ENCODE measurements around the gene ACAT2. TPM values are rescaled to one million over a fixed set of nuclear protein-coding genes. Genes with fewer than 3 reads are reported as not detected.
"Not testable (repeated sequence)": the region's sequence is repeated elsewhere in the genome, so short reads cannot be mapped to it uniquely, and the experiment has no call there.

ACAT2 gene
- polyA plus RNA-seq (ENCODE audit: insufficient read length in 4 of 4): 10 to 100 TPM; 33.7 to 56.3 (median 44.9) TPM

DNA sequence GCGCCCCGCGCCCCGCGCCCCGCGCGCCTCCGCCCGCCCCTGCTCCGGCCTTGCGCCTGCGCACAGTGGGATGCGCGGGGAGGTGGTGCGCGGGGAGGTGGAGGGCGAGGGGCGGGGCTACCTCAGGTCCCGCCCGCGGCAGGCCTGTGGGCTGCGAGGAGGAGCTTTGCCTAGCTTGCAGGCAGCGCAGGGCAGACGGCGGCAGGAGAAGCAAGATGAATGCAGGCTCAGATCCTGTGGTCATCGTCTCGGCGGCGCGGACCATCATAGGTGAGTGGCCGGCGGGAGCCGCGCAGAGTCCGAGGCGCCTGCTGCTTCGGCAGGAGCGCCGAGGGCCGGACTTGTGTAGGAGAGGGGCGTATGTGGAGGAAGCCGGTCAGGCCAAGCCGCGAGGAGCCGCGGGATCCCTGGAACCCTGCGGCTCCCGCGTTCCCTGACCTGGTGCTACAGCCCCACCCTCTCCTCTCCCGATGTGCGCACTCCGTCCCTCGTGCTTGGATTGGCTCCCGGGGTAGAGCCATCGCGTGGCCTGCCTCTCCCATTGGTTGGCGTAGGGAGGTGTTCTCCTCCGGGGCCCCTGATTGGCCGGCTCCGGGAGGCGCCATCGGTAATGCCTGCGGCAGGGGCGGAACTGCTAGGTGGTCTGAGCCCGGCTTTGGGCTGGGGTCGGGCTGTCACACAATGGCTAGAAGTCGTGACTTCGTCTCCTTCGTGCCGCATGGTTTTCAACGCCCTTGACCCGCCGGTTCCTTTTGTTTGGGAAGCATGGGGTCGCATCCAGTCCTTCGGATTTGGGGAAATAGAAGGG is at the start of gene ACAT2:
Gene ACAT2, plus strand, starts transcription at position 173 of the 808 bp plus-strand sequence. Its CDS starts 43 bp downstream, at position 216.
- peak; percentile 80 to 89 (median 86) for DNase-seq (ENCODE audit: low read depth in 4 of 4, low spot score in 3 of 4)

GRCh38 chr6:159712389-159712788 is 49.5 kb upstream of the ACAT2 start:
- not testable (repeated sequence) for DNase-seq (ENCODE audit: low read depth in 4 of 4, low spot score in 3 of 4)

- no peak for DNase-seq (ENCODE audit: low read depth in 4 of 4, low spot score in 3 of 4)
Measured at GRCh38 chr6:159713984-159714383, 47.9 kb upstream of the ACAT2 start.

DNA sequence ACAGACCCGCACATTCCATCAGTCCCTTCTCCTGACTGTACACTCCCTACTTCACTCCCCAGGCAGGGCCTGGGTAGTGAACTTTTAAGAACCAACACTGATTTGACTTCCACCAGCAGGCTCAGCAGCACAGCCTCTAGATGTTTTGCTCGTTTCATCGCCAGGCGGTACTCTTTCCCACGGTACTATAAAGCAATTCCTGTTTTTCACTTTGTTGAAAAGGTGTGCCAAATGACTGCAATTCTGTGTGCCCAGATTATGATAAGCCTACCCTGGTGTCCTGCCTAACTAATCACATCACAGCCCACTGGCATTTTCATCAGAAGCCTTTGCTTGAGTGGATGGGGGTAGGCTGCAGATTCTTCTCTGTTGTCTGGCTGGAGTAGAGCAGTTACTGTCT is 47.4 kb upstream of the ACAT2 start:
- DNase-seq (ENCODE audit: low read depth in 4 of 4, low spot score in 3 of 4): no peak

- no peak for DNase-seq (ENCODE audit: low read depth in 4 of 4, low spot score in 3 of 4)
Measured at GRCh38 chr6:159715166-159715565, 46.7 kb upstream of the ACAT2 start.

DNA sequence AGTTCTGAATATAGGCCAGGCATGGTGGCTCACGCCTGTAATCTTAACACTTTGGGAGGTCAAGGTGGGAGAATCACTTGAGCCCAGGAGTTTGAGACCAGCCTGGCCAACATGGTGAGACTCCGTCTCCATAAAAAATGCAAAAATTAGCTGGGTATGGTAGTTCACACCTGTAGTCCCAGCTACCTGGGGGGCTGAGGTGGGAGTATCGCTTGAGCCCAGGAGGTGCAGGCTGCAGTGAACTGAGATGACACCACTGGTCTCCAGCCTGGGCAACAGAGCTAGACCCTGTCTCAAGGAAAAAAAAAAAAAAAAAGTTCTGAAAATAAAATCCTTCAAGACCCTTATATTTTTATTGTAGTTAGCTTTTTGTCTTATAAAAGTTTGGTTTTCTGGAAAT is 46.2 kb upstream of the ACAT2 start:
- no peak for DNase-seq (ENCODE audit: low read depth in 4 of 4, low spot score in 3 of 4)

GRCh38 chr6:159716247-159717096 is 45.4 kb upstream of the ACAT2 start:
- no peak for DNase-seq (ENCODE audit: low read depth in 4 of 4, low spot score in 3 of 4)

- no peak for DNase-seq (ENCODE audit: low read depth in 4 of 4, low spot score in 3 of 4)
Measured at GRCh38 chr6:159718634-159719033, 43.2 kb upstream of the ACAT2 start.

DNA sequence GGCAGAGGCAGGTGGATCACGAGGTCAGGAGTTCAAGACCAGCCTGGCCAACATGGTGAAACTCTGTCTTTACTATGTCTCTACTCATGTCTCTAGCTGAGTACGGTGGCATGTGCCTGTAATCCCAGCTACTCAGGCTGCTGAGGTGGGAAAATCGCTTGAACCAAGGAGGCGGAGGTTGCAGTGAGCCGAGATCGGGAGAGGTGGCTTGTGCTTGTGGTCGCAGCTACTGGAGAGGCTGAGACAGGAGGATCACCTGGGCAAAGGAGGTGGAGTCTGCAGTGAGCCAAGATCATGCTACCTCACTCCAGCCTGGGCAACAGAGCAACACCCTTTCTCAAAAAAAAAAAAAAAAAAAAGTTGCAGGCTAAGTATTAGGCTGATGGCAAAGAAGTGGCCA is 42.6 kb upstream of the ACAT2 start:
- no peak for DNase-seq (ENCODE audit: low read depth in 4 of 4, low spot score in 3 of 4)

GRCh38 chr6:159720708-159721107 is 41.1 kb upstream of the ACAT2 start:
- no peak for DNase-seq (ENCODE audit: low read depth in 4 of 4, low spot score in 3 of 4)

- DNase-seq (ENCODE audit: low read depth in 4 of 4, low spot score in 3 of 4): not testable (repeated sequence)
Measured at GRCh38 chr6:159721981-159722380, 39.9 kb upstream of the ACAT2 start.

DNA sequence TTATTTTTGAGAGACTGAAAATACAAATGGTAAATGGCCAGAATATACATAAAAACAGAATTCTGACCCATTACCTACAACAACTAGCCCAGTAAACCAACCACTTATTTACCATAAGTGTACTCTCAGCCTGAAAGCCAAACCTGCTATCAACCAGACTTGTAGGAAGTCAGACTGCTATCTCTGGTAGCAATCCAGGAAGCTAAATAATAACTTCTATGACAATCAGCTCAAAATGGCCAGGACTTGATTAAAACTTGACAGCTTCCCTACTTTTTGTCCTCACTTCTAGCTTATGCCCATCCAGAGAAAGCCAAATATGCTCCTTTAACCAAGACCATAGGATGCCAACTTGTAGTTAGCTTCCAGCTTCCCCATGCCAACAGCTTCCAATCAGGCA is 39.2 kb upstream of the ACAT2 start:
- DNase-seq (ENCODE audit: low read depth in 4 of 4, low spot score in 3 of 4): no peak

- DNase-seq (ENCODE audit: low read depth in 4 of 4, low spot score in 3 of 4): no peak
Measured at GRCh38 chr6:159723259-159723658, 38.6 kb upstream of the ACAT2 start.

DNA sequence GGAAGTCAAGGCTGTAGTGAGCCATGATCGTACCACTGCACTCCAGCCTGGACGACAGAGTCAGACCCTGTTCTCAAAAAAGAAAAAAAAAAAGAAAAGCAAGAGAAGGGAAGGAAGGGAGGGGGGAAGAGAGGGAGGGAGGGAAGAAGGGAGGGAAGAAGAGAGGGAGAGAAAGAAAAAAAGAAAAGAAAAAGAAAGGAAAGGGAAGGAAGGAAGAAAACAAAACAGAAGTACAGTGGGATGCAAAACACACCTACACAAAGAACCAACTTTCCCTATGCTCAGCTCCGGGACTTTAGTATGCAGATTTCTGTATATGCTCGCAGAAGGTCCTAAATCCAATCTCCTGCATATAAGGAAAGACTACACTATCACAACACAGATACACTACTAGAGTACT is 37.1 kb upstream of the ACAT2 start:
- DNase-seq (ENCODE audit: low read depth in 4 of 4, low spot score in 3 of 4): no peak

DNA sequence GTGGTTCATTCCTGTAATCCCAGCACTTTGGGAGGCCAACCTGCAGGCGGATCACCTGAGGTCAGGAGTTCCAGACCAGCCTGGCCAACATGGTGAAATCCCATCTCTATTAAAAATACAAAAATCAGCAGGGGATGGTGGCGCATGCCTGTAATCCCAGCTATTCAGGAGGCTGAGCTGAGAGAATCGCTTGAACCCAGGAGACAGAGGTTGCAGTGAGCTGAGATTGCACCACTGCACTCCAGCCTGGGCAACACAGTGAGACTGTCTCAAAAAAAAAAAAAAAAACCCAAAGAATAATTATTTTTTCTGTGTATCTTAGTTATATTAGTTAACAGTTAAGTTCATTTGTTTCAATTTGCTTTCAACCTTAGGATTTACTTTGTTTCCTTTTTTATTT is 36.6 kb upstream of the ACAT2 start:
- not testable (repeated sequence) for DNase-seq (ENCODE audit: low read depth in 4 of 4, low spot score in 3 of 4)

- DNase-seq (ENCODE audit: low read depth in 4 of 4, low spot score in 3 of 4): no peak
Measured at GRCh38 chr6:159726255-159726917, 35.5 kb upstream of the ACAT2 start.

- DNase-seq (ENCODE audit: low read depth in 4 of 4, low spot score in 3 of 4): peak; percentile 85 to 92 (median 90)
Measured at GRCh38 chr6:159726918-159727716, 34.7 kb upstream of the ACAT2 start, which contains the start of gene WTAP. TSS of gene WTAP (plus strand) at chr6:159727506. CDS start at chr6:159736266, 8,760 bp downstream.

GRCh38 chr6:159727717-159728445 is 34.0 kb upstream of the ACAT2 start:
- peak in 1 of 4 donors; percentile 32 for DNase-seq (ENCODE audit: low read depth in 4 of 4, low spot score in 3 of 4)

DNA sequence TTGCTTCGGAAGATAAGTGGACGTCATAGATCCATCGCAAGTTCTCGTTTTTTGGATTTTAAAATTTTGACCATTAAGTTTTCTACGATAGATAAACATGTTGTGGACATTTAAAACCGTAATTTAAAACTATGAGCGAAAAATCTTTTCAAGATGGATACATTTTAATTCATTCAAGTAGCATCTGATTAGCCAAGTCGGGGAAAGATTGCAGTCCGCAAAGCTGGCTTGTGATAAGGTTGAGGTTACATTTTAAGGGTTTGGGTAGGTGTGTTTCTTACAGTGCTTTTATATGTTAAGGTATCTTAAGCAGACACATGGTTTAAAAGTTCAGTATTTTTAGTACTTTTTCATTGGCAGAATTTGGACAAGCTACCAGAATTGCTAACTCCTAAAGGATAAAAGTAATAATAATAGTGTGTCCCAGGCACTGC is 33.3 kb upstream of the ACAT2 start:
- DNase-seq (ENCODE audit: low read depth in 4 of 4, low spot score in 3 of 4): no peak

Measured in left renal pelvis (tissue), 4 donors.